HepG2 (cell line): ENCODE data around the gene TNP2. TPM values are rescaled to one million over a fixed set of nuclear protein-coding genes. Genes with fewer than 3 reads are reported as not detected.

Source experiments
- ARNT ChIP-seq: fragments of 450-650 bp; IDR thresholded peaks from 2 replicates; pipeline ENCODE4 v1.6.1; 2017
- CREM ChIP-seq, 2 experiments: sonication (generic) in 1 of 2; formaldehyde crosslinking in 1 of 2; IDR thresholded peaks; 2 replicates each; pipeline versions ENCODE4 v1.4.0 to v1.6.1; 2016 to 2020; ENCODE audit warnings: antibody characterized with exemption in 1 of 2, mild to moderate bottlenecking in 1 of 2, missing genetic modification reagents in 1 of 2
- DNMT3B ChIP-seq: conservative IDR thresholded peaks from 2 replicates; pipeline ENCODE4 v1.6.1; 2016; ENCODE audit warnings: missing biosample characterization, control low read depth
- IKZF4 ChIP-seq: sonication (generic); formaldehyde crosslinking; IDR thresholded peaks from 2 replicates; pipeline ENCODE4 v1.5.1; 2020; ENCODE audit warnings: borderline replicate concordance, mild to moderate bottlenecking, low read depth, missing genetic modification reagents; ENCODE audit errors: not compliant biosample characterization
- MXI1 ChIP-seq: IDR thresholded peaks from 3 replicates; pipeline ENCODE4 v1.6.1; 2012; ENCODE audit warnings: low read depth, low read length, inconsistent platforms, borderline replicate concordance
- NFYB ChIP-seq: sonication (generic); formaldehyde crosslinking; IDR thresholded peaks from 2 replicates; pipeline ENCODE4 v1.4.0; 2020; ENCODE audit warnings: missing genetic modification reagents
- PHF5A ChIP-seq: IDR thresholded peaks from one replicate; pipeline ENCODE4 v1.6.1; 2018; ENCODE audit warnings: low read depth, missing genetic modification reagents; ENCODE audit not compliant: unreplicated experiment
- PPARG ChIP-seq: conservative IDR thresholded peaks from 2 replicates; pipeline ENCODE4 v1.6.1; 2016; ENCODE audit warnings: missing biosample characterization, missing genetic modification reagents
- PRMT3 ChIP-seq: sonication (generic); formaldehyde crosslinking; IDR thresholded peaks from 2 replicates; pipeline ENCODE4 v1.8.1; 2022; ENCODE audit warnings: low read depth, mild to moderate bottlenecking, moderate library complexity, missing genetic modification reagents, borderline replicate concordance
- SALL1 ChIP-seq: sonication (generic); formaldehyde crosslinking; IDR thresholded peaks from 2 replicates; pipeline ENCODE4 v1.8.0; 2022; ENCODE audit warnings: mild to moderate bottlenecking, missing genetic modification reagents
- SIX4 ChIP-seq: sonication (generic); formaldehyde crosslinking; IDR thresholded peaks from 2 replicates; pipeline ENCODE4 v1.4.0; 2020; ENCODE audit warnings: missing genetic modification reagents
- SMAD3 ChIP-seq: sonication (generic); formaldehyde crosslinking; IDR thresholded peaks from 2 replicates; pipeline ENCODE4 v1.4.0; 2020; ENCODE audit warnings: missing genetic modification reagents
- TSC22D2 ChIP-seq: sonication (generic); formaldehyde crosslinking; IDR thresholded peaks from 2 replicates; pipeline ENCODE4 v1.5.1; 2020; ENCODE audit warnings: missing genetic modification reagents, mild to moderate bottlenecking, borderline replicate concordance
- ZNF180 ChIP-seq: sonication (generic); formaldehyde crosslinking; IDR thresholded peaks from 2 replicates; pipeline ENCODE4 v1.4.0; 2020; ENCODE audit warnings: low read depth, missing genetic modification reagents, borderline replicate concordance
- ZNF484 ChIP-seq: sonication (generic); formaldehyde crosslinking; IDR thresholded peaks from 2 replicates; pipeline ENCODE4 v1.5.1; 2020; ENCODE audit warnings: mild to moderate bottlenecking, low read depth, missing genetic modification reagents, borderline replicate concordance
- ZNF549 ChIP-seq: sonication (generic); formaldehyde crosslinking; IDR thresholded peaks from 2 replicates; pipeline ENCODE4 v1.5.0; 2020; ENCODE audit warnings: missing genetic modification reagents
- ZNF567 ChIP-seq: sonication (generic); formaldehyde crosslinking; IDR thresholded peaks from 2 replicates; pipeline ENCODE4 v1.8.1; 2023; ENCODE audit warnings: mild to moderate bottlenecking, missing genetic modification reagents, borderline replicate concordance
- ZNF7 ChIP-seq: IDR thresholded peaks from 2 replicates; pipeline ENCODE4 v1.6.1; 2016; ENCODE audit warnings: missing biosample characterization, missing genetic modification reagents
- ZNF790 ChIP-seq: sonication (generic); formaldehyde crosslinking; IDR thresholded peaks from 2 replicates; pipeline ENCODE4 v1.8.0; 2022; ENCODE audit warnings: missing genetic modification reagents, mild to moderate bottlenecking, borderline replicate concordance
- ZNF850 ChIP-seq: sonication (generic); formaldehyde crosslinking; conservative IDR thresholded peaks from 2 replicates; pipeline ENCODE4 v1.9.0; 2021; ENCODE audit warnings: mild to moderate bottlenecking, missing genetic modification reagents
- polyA plus RNA-seq, 8 experiments: library from polyadenylated mRNA; depleted of rRNA in 3 of 8; stranded (reverse) in 7 of 8; unstranded in 1 of 8; fragments of >200 nt; fragmentation: Illumina TruSeq in 4 of 8; extraction: Trizol in 4 of 8; gene quantifications; 2 replicates each; pipeline versions ENCODE4 v1.2.1 to v1.2.3, GENCODE V29; 2011 to 2016; ENCODE audit warnings: low read depth in 4 of 8, missing spikeins in 1 of 8, mixed read lengths in 1 of 8; ENCODE audit not compliant: insufficient read depth in 1 of 8
- total RNA-seq, 5 experiments: library from RNA; depleted of rRNA; stranded (reverse); fragments of >200 nt; fragmentation: Illumina TruSeq; extraction: Trizol; gene quantifications; 2 replicates each; pipeline ENCODE4 v1.2.3, GENCODE V29; 2016; ENCODE audit warnings: low read depth in 1 of 5
- TF ChIP-seq, protein P1 (sequence below): sonication (generic); formaldehyde crosslinking; IDR thresholded peaks from 2 replicates; pipeline ENCODE4 v1.8.0; 2022; ENCODE audit warnings: mild to moderate bottlenecking, missing genetic modification reagents
- TF ChIP-seq, protein P2 (sequence below): sonication (generic); formaldehyde crosslinking; IDR thresholded peaks from 2 replicates; pipeline ENCODE4 v1.5.0; 2020; ENCODE audit warnings: mild to moderate bottlenecking, low read depth, missing genetic modification reagents, borderline replicate concordance
- TF ChIP-seq, protein P3 (sequence below): sonication (generic); formaldehyde crosslinking; IDR thresholded peaks from 2 replicates; pipeline ENCODE4 v1.5.1; 2020; ENCODE audit warnings: missing genetic modification reagents, mild to moderate bottlenecking, borderline replicate concordance
- TF ChIP-seq, protein P4 (sequence below): sonication (generic); formaldehyde crosslinking; IDR thresholded peaks from 2 replicates; pipeline ENCODE4 v1.8.1; 2023; ENCODE audit warnings: mild to moderate bottlenecking, inconsistent platforms, moderate library complexity, missing genetic modification reagents, borderline replicate concordance

TNP2 gene
- total and polyA plus RNA-seq, 2 of the 13 experiments (the other 11 are each of a cell fraction or from before 2014, with no cell fraction given): not detected

DNA sequence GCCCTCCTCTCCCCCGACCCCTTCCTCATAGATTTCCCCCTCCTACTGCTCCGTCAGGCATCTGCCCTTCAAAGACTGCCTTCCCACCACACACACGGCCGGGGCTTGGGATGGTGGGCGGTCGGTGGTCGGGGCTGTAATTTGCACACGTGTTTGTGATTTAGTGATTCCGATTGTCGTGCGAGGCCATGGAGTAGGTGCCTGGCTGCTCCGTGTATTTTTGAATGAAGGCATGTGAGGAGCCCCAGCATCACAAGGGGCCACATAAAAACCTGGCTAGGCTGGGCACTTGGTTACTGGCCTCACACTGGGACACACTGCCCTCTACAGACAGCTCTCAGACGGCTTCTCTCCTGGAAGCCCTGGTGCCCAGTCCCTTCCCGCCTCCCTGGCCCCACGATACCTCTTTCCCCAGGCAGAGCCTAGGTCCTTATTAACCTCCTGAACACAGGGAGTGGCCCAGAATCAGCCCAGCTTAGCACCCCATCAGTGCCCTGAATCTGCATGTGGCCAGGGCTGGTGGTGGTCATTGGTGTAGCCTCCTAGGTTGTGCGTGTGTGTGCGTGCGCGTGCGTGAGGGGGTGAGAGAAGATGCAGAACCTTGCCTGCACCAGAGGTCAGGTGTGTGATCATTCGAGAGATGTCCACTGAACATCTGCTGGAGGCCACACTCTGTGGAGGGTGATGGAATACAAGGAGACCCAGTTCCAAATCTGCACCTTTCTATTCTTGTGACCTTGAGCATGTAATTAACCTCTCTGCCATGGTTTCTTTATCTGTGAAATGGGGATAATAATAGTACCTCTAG is 11.8 kb downstream of the TNP2 start (continued):
- TF ChIP-seq ARNT: no peak
- TF ChIP-seq, protein P1, sequence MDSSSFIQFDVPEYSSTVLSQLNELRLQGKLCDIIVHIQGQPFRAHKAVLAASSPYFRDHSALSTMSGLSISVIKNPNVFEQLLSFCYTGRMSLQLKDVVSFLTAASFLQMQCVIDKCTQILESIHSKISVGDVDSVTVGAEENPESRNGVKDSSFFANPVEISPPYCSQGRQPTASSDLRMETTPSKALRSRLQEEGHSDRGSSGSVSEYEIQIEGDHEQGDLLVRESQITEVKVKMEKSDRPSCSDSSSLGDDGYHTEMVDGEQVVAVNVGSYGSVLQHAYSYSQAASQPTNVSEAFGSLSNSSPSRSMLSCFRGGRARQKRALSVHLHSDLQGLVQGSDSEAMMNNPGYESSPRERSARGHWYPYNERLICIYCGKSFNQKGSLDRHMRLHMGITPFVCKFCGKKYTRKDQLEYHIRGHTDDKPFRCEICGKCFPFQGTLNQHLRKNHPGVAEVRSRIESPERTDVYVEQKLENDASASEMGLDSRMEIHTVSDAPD: peak; percentile 58; the same call in 1 of the 2 replicates
- TF ChIP-seq ZNF790 (CRISPR knock-in tag): no peak
- peak; percentile 64; the same call in 2 of the 3 replicates for TF ChIP-seq MXI1
- peak; percentile 99 for TF ChIP-seq ZNF567 (CRISPR knock-in tag)
- TF ChIP-seq SIX4 (CRISPR knock-in tag): peak; percentile 44; the same call in 1 of the 2 replicates
- no peak for TF ChIP-seq SMAD3 (CRISPR knock-in tag)
- no peak for TF ChIP-seq CREM (IDR thresholded peaks at IDR 0.05)
- TF ChIP-seq CREM (CRISPR knock-in tag; IDR thresholded peaks at IDR 0.05): no peak
- peak; percentile 43; the same call in 1 of the 2 replicates for TF ChIP-seq ZNF484 (CRISPR knock-in tag)
- no peak for TF ChIP-seq NFYB (CRISPR knock-in tag)
- peak; percentile 70; the same call in 1 of the 2 replicates for TF ChIP-seq DNMT3B (CRISPR knock-in tag)
- no peak for TF ChIP-seq ZNF7 (CRISPR knock-in tag)
- no peak for TF ChIP-seq ZNF549 (CRISPR knock-in tag)
- peak; percentile 67 for TF ChIP-seq PHF5A
- TF ChIP-seq, protein P2, sequence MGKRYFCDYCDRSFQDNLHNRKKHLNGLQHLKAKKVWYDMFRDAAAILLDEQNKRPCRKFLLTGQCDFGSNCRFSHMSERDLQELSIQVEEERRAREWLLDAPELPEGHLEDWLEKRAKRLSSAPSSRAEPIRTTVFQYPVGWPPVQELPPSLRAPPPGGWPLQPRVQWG (CRISPR knock-in tag): no peak
- peak; percentile 92 for TF ChIP-seq SALL1 (CRISPR knock-in tag)
- TF ChIP-seq, protein P3, sequence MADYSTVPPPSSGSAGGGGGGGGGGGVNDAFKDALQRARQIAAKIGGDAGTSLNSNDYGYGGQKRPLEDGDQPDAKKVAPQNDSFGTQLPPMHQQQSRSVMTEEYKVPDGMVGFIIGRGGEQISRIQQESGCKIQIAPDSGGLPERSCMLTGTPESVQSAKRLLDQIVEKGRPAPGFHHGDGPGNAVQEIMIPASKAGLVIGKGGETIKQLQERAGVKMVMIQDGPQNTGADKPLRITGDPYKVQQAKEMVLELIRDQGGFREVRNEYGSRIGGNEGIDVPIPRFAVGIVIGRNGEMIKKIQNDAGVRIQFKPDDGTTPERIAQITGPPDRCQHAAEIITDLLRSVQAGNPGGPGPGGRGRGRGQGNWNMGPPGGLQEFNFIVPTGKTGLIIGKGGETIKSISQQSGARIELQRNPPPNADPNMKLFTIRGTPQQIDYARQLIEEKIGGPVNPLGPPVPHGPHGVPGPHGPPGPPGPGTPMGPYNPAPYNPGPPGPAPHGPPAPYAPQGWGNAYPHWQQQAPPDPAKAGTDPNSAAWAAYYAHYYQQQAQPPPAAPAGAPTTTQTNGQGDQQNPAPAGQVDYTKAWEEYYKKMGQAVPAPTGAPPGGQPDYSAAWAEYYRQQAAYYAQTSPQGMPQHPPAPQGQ: peak; percentile 40; the same call in 1 of the 2 replicates
- no peak for TF ChIP-seq PPARG
- peak; percentile 81 for TF ChIP-seq IKZF4
- TF ChIP-seq, protein P4, sequence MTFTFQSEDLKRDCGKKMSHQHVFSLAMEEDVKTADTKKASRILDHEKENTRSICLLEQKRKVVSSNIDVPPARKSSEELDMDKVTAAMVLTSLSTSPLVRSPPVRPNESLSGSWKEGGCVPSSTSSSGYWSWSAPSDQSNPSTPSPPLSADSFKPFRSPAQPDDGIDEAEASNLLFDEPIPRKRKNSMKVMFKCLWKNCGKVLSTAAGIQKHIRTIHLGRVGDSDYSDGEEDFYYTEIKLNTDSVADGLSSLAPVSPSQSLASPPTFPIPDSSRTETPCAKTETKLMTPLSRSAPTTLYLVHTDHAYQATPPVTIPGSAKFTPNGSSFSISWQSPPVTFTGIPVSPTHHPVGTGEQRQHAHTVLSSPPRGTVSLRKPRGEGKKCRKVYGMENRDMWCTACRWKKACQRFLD (CRISPR knock-in tag): peak; percentile 65; the same call in 1 of the 2 replicates
- TF ChIP-seq PRMT3: peak; percentile 20; the same call in 1 of the 2 replicates
- no peak; the same call in 1 of the 2 replicates for TF ChIP-seq ZNF850 (CRISPR knock-in tag)
- TF ChIP-seq ZNF180 (CRISPR knock-in tag): no peak
- peak; percentile 44; the same call in 1 of the 2 replicates for TF ChIP-seq TSC22D2
